KOPT-K1 (cell line): Measurements from ENCODE around the gene UBE2H.

Experiments used
- H3K27ac ChIP-seq: fragments of 200-600 bp; sonication (generic); 2 replicates; pipeline ENCODE4 v1.5.1; 2016; ENCODE audit warnings: antibody characterized with exemption, mild to moderate bottlenecking, low read depth, low read length; ENCODE audit not compliant: poor library complexity, severe bottlenecking
- H3K36me3 ChIP-seq: fragments of 200-600 bp; sonication (generic); 2 replicates; pipeline ENCODE4 v1.5.1; 2017; ENCODE audit warnings: antibody characterized with exemption, mild to moderate bottlenecking, low read length, moderate library complexity; ENCODE audit not compliant: insufficient read depth
- H3K9me3 ChIP-seq: fragments of 200-600 bp; sonication (generic); 2 replicates; pipeline ENCODE4 v1.5.1; 2017; ENCODE audit warnings: antibody characterized with exemption, low read length, mild to moderate bottlenecking; ENCODE audit not compliant: insufficient read depth, poor library complexity, severe bottlenecking

UBE2H gene

DNA sequence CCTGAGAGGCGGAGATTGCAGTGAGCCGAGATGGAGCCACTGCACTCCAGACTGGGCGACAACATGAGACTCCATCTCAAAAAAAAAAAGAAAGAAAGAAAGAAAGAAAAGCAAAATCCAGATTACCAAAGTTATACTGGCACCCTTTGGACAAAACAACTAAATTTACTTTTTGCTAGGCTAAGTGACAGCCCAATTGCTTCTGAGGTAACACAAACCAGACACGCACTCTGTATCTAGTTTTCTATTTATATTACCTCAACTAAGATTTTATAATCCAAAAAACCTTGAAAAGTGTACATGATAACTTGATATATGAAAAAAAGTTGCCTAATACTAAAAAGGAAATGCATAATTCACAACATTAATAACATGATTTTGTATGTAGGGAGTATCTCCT is 12.9 kb downstream of the UBE2H start:
- Histone ChIP-seq H3K27ac (no peak overlapping the region), H3K9me3 (no peaks in the 10 kb centered on the region), H3K36me3 (no peaks in the 10 kb centered on the region)

DNA sequence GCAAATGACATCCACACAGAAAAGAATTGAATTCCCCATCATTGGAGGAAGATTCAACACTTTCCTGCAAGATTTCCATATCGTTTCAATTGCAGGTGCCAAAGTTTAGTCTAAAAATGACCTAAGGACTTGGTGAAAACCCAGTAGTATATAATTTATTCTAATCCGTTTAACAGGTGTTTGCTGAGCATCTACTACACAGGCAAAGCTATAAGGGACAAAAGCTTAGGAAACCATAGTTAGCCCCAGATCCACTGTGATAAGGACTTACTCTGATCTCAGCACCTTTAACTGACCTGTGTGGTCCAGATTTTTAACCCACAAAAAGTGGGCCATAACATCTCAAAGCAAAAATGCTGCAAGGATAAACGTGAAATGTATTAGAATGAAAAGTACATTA is 19.1 kb downstream of the UBE2H start:
- H3K36me3 ChIP-seq: no peaks in the 10 kb centered on the region
- no peak overlapping the region for H3K27ac ChIP-seq
- H3K9me3 ChIP-seq: no peaks in the 10 kb centered on the region

DNA sequence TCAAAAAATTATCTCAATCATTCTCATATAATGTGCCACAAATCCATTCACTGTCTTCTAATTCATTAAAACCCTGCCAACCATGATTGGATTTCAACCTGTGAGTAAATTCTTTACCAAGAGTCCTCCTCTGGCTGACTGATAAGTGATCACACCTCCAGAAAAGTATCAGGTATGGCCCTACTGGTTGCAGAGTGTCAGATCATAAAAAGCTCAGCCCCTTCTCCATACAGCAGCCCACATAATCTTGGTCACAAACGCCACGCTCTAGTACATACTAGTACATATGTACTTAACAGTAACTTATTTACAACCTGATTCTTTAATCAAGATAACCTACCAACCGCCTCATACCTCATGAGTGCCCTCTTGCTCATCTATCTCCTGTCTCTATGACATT is 26.1 kb downstream of the UBE2H start:
- Histone ChIP-seq H3K36me3 (no peaks in the 10 kb centered on the region), H3K27ac (no peak overlapping the region), H3K9me3 (no peaks in the 10 kb centered on the region)

DNA sequence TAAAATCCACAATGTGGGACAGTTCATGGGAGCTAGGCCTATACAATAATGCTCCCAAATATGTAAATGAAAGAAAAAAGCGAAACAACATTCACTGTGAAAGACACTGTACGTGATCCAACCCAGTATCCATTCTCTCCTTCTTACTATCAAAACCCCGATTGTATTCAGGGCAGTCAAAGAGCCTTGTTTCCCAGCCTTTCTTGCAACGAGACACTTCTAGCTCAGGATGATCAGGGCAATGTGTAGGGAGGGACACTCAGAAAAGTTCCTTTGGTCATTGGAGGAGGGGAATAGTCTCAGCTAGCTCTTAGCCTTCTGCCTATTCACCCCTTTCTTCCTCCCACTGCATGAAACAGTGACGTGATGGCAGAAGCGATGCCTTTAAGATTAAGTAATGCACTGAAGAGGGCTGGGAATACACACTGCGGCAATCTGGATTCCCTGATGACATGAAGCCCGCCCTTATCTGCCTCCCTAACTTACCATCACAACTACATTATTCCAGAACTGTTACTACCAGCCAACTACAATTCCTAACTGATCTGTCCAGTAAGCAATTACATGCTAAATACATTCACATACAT is 27.3 kb downstream of the UBE2H start:
- H3K9me3 ChIP-seq: no peaks in the 10 kb centered on the region
- no peak overlapping the region for H3K27ac ChIP-seq
- no peaks in the 10 kb centered on the region for H3K36me3 ChIP-seq

DNA sequence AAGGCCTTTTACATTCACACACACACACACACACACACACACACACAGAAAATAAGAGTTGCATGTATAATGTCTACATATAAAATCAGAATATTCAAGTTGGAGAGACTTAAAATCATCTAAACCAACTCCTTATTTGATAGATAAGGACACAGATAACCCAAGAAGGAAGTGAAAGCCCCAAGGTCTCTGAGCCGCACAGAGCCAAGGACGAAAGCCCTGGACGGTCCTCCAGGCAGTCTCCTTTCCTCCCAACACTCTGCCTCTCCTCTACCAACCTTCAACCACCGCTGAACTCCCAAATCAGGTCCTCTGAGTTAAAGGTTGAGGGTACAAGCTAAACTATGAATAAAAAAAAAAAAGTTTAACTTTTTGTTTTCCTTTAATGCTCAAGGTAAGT is 28.2 kb downstream of the UBE2H start:
- Histone ChIP-seq H3K9me3 (no peaks in the 10 kb centered on the region), H3K36me3 (no peaks in the 10 kb centered on the region), H3K27ac (no peak overlapping the region)

DNA sequence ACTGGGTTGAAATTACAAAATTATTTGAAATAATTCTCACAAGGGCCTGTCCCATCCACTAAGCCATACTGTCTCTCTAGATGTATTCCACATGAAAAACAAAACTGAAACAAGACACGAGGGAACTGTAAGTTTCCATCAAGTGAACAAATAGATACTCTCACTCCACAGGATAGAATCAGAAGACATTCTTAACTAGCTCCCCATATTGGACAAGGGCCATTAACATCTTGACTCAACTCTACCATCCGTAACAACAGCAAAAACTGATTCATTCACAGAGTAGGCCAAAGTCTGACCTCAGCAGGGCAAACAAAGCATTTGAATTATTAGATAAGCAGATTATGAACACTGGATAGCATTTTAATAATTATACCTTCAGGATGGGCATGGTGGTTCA is 29.1 kb downstream of the UBE2H start:
- Histone ChIP-seq H3K9me3 (no peaks in the 10 kb centered on the region), H3K36me3 (no peaks in the 10 kb centered on the region), H3K27ac (no peak overlapping the region)

DNA sequence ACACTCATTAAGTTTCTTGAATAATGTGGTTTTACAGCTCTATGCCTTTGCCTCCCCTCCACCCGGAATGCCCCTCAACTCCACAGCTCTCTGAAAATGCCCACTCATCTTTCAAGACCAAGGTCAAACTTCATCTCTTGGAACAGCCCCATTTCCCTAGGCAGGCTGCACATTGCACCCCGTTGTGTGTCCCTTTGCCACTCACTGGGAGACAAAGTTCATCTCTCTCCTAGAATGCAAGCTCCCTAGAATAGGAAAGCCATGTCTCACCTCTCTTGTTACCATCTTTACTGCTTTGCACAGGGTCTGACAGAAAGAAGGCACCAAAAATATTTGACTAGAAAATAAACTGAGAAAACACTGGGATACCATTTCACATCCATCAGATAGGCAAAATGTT is 33.3 kb downstream of the UBE2H start:
- H3K27ac ChIP-seq: no peak overlapping the region
- H3K36me3 ChIP-seq: no peaks in the 10 kb centered on the region

DNA sequence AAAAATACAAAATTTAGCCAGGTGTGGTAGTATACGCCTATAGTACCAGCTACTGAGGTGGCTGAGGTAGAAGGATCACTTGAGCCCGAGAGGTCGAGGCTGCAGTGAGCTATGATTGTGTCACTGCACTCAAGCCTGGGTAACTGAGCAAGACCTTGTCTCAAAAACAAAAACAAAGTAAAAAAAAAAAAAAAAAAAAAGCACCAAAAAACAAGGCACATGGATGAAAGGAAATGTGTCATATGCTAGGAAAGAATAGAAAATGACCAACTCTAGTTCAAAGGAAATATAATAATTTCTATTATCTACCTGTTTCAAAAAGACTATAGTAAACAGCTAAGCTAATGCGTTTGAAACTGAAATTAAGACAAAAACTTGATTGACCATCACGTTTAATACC is 33.8 kb downstream of the UBE2H start:
- H3K36me3 ChIP-seq: no peaks in the 10 kb centered on the region
- no peaks in the 10 kb centered on the region for H3K9me3 ChIP-seq
- no peak overlapping the region for H3K27ac ChIP-seq

More for the DNA sequence above, 33.3 kb downstream of the UBE2H start:
- H3K9me3 ChIP-seq: no peaks in the 10 kb centered on the region

DNA sequence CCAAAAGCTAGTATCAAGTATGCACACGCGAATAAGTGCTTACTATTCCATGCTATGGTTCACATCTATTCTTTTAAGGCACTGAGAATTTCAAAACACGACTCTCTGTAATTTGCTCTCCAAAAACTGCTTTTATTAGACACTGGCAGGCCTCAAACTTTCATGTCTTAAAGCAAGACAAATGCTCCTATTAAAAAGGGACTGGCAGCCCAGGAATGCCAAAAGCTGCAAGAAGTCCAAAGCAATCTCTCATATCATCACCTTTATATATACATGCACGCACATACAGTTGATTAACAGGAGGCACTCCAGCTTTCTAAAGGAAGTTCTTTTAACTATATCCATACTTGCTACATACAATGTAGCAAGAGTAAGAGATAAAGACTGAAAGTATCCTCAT is 34.8 kb downstream of the UBE2H start:
- H3K9me3 ChIP-seq: no peaks in the 10 kb centered on the region
- no peaks in the 10 kb centered on the region for H3K36me3 ChIP-seq
- H3K27ac ChIP-seq: no peak overlapping the region

DNA sequence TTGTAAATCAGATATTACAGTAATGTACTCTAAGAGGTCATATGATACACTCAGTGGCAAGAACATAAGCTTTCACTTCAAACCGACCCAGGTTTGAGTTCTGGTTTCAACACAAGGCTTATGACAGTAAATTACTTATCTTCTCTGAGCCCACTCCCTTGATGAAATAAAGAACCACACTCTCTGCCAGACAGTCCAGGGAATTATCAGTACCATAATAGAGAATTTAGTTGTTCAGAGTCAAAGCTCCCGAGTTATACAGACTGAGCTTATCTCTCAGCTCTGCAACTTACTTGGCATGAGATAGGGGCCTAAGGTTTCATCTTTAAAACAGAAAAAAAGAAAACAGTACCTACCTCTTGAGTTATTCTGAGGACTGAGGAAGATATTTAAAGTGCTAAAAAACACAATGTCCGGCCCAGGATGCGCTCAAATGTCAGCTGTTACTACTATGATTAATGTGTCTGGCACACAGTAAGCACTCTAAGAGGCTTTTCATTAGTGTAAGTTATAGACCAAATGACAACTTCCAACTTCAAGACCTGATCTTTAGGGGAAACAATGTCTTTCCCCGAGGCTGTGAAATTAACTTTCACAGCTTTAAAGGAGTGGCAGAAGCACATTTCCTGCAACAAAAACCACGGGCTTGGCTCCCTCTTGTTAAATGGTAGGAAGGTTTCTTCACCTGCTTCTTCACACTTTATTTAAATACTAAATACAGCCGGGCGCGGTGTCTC is 38.1 kb downstream of the UBE2H start:
- H3K36me3 ChIP-seq: no peaks in the 10 kb centered on the region
- H3K27ac ChIP-seq: no peak overlapping the region
- no peaks in the 10 kb centered on the region for H3K9me3 ChIP-seq

DNA sequence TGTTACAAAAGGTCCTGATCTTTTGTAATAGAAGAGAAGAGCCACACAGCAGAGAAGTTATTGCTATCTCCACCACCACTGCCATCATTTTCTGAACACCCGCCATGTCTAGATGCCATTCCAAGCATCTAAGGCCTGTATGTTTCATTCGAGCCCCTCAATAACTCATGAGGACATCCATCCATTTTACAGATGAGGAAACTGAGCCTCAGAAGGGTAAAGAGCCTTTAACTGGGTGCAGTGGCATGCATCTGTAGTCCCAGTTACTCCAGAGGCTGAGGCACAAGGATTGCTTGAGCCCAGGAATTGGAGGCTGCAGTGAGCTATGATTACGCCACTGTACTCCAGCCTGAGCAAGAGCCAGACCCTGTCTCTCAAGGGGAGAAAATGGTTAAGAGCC is 39.3 kb downstream of the UBE2H start:
- Histone ChIP-seq H3K36me3 (no peaks in the 10 kb centered on the region), H3K27ac (no peak overlapping the region), H3K9me3 (no peaks in the 10 kb centered on the region)

DNA sequence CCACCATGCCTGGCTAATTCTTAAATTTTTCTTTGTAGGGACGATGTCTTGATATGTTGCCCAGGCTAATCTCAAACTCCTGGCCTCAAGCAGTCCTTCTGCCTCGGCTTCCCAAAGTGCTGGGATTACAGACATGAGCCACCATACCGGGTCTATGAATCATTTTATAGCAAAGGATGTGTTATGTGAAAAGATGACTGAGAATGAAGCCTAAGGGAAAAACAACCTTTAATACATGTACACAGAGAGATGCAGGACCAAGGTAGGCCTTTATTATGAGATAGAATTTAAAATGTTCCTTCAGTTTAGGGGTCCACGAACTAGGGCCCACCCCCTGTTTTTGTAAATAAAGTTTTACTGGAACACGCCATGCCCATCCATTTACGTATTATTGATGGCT is 41.0 kb downstream of the UBE2H start:
- peaks cover 5% of the 10 kb centered on the region for H3K9me3 ChIP-seq
- H3K27ac ChIP-seq: no peak overlapping the region
- no peaks in the 10 kb centered on the region for H3K36me3 ChIP-seq

DNA sequence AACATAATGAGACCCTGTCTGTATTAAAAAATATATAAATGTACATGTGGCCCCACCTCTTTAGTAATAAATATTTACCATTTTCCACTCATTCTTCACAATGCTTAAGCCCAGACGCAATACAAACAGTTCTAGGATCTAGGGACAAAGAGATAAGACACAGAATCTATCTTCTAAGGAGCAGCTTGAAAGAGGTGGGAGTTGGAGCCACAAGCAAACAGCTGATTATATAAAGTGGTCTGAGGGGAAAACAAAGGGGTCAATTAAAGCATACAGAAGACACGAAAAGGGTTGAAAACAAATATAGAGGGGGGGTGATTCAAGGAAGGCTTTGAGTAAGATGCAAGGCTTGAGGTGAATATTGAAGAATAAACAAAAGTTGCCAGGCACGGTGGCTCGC is 43.1 kb downstream of the UBE2H start:
- Histone ChIP-seq H3K27ac (no peak overlapping the region), H3K36me3 (no peaks in the 10 kb centered on the region), H3K9me3 (peaks cover 12% of the 10 kb centered on the region)

DNA sequence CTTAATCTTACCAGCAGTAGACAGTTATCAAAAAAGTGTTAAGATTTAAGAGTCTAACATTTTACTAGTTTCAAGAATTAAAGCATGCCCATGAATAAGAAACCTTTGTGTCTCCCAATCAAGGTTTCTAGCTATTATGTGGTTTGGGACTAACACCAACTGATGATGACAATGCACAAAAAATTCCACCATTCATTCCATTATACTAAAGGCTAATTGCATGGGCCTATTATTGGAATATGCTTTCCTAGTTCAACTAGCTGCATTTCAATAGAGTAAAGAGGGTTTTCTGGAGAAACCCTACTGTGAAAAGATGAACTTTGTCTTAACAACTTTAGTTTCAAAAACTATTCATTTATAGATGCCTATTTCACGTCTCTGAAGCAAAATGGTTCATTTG is 44.6 kb downstream of the UBE2H start:
- H3K9me3 ChIP-seq: peaks cover 12% of the 10 kb centered on the region
- no peaks in the 10 kb centered on the region for H3K36me3 ChIP-seq
- no peak overlapping the region for H3K27ac ChIP-seq

DNA sequence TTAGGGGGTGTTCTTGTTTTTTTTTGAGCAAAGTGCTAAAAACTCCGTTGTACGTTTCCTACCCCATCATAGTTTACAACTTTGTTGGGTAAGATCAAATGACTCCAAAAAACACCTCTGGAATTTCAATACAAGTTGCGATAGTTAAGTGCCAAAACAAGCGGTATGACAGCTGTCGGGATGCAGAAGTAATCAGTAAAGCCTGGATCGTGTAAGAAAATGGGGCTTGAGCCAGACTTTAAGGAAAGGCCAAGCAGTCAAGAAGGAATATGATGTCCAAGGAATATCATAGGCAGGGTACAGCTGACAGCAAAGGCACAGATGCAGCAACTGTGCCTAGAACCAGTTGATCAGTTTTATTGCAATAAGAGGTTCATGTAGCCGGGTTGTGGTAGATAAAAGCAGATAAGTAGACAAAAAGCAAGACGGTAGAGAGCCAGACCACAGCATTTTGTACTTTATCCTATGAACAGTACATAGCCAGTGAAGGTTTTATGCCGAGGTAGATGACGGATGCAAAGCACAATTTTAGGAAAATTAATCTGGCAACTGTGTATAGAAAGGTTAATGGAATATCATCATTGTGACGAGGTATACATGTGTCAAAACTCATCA is 45.5 kb downstream of the UBE2H start:
- Histone ChIP-seq H3K36me3 (no peaks in the 10 kb centered on the region), H3K27ac (no peak overlapping the region), H3K9me3 (peaks cover 12% of the 10 kb centered on the region)

DNA sequence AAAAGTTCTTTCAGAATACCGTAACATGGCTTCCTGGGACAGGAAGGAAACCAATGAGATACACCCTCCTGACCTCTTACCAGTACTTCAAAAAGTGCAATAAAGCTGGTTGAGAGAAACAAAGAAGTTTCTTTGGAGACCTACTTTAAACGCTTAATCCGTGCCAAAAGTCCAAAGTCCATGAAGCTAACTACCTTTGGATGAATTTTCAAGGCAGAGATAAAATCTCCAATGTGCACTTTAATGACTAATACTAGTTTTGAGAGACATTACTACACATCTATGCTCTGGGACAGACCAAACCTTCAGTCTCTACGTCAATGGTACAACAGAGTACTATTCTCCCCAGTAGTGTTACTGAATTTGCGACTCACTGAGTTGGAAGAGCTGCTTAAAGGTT is 46.1 kb downstream of the UBE2H start:
- Histone ChIP-seq H3K36me3 (no peaks in the 10 kb centered on the region), H3K27ac (no peak overlapping the region), H3K9me3 (peaks cover 12% of the 10 kb centered on the region)
